ENCODE data around the gene NCAM2.

Gene NCAM2

DNA sequence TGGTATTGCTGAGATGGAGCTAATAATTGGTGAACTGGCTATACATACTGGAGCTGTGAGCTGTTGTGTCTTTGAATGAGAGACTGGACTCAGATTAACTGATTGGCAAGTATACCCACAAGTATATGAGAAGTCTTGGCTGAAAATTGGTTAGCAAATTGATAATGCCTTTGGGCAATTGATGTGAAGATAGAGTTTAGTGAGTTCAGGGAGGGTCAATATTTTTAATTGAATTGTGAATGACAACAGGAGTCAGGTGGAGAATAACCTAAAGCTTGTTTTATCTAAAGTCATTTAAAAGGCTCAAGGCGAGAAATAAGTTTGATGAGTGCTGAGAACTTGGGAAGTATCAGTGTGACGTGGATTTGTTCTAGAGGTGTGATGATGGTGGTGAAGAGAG, 27.5 kb downstream of the NCAM2 start:
- DNase-seq (ENCODE audit: low spot score) (no peak), FAIRE-seq (no peak)

DNA sequence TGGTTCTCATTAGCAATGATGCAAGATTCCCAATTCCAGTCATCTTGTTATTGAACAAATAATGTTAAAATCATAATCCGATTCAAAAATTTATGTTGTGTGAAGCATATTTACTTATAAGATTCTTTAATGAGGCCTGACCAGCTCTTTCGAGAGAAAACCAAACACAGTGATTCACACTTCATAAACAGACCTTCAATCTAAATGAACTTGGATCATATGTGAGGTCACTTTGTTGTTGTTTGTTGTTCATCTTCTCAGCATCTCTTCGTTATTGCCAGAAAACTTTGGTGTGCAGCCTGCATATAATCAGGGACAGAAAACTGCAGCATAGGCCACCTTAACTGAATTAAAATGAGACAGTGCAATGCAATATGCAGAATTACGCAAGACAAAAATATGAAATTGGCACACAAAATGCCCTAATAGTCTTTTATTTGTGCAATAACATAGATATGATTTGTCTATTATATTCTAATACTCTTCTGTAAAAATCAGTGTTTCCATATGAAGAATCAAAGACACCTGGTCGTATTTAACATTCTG, 30.1 kb downstream of the NCAM2 start:
- no peak for FAIRE-seq
- no peak for DNase-seq (ENCODE audit: low spot score)

DNA sequence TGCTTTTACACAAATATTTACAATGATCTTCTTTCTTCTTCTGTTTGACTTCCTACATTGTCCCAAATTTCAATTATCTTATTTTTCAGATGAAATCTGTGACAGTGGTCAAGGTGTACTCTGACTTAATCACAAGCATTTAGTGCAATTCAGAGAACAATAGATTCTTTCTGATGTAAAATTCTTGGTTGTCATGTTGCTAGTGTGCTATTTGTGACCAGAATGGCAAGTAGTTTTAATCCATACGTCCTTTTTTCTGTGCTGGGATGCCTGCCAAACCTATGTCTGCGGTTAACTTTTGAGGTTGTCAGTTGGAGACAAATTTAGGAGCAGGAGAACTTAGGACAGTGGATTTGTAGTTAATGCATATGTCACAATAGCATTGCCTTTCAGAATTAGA, 31.0 kb downstream of the NCAM2 start:
- no peak for DNase-seq (ENCODE audit: low spot score)
- FAIRE-seq = no peak

DNA sequence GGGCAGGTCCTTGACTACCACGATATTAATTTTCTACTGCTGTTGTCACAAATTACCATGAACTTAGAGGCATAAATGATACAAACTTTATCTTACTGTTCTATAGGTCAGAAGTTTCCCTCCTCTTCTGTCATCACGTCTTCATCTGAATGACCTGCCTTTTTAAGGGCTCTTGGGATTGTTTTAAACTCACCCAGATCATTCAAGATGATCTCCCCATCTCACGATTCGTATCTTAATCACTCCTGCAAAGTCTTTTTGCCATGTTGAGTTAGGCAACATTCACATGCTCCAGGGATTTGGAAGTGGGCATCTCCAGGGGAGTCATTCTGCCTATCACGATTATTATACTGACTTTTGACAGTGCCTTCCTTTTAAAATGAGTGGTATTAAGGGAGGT, 32.1 kb downstream of the NCAM2 start:
- FAIRE-seq = no peak
- no peak for DNase-seq (ENCODE audit: low spot score)

DNA sequence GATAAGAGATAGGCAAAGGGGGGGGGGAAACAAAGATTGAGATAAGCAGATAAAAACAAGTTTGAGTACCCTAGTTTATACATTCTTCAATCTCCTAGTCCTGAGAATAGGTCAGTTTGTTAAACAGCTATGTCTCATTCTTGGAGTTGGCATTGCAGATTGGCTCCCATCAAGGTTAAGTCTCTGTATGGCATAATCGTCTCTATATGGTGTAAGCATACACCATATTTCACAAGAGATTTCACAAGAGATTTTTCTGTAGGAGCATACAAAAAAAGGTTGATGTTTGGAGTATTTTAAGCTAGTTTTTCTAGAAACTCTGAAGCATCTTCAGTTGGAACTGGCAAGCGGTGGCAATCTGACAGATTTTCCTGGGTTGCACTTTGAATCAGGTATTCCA, 35.8 kb downstream of the NCAM2 start:
- no peak for FAIRE-seq
- DNase-seq (ENCODE audit: low spot score) = no peak

DNA sequence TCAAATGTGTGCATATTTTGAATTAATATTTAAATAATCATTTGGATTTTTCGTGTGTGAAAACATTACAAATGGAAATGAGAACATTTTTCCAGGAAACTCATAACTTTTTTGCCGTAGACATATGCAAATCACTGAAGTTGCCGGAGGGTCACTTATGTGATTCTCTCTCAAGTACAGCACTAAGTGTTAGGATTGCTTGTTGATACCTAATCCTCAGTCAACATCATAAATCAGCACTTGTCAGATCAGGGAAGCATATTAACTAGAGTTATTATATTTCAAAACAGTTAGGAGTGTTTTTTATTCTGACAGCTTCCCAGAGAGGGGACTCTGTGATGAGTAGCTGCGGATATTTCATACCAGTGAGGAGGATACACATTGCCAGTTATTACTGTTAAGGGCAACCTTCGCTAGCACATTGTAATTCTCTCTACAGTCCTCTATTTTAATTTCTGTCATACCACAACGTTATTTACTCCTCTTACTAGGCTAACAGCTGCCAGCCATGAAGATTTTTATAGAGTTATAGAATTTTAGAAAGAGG, 41.5 kb downstream of the NCAM2 start:
- FAIRE-seq = no peak
- DNase-seq (ENCODE audit: low spot score) = no peak

DNA sequence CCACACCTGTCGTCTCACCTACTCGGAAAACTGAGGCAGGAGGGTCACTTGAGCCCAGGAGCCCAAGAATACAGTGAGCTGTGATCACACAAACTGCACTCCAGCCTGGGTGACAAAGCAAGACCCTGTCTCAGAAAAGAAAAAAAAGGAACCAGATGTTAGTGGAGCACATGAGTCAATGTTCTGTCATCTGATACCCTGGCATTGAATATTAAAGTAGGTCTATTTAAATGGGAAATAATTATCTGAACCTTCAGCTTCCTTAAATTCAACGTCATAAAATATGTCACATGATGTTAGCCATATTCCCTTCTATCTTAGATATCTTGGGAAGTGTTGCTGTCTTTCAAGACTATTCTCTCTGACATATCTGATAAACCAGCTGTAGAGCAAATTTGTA, 47.3 kb downstream of the NCAM2 start:
- DNase-seq (ENCODE audit: low spot score) (no peak), FAIRE-seq (no peak)

DNA sequence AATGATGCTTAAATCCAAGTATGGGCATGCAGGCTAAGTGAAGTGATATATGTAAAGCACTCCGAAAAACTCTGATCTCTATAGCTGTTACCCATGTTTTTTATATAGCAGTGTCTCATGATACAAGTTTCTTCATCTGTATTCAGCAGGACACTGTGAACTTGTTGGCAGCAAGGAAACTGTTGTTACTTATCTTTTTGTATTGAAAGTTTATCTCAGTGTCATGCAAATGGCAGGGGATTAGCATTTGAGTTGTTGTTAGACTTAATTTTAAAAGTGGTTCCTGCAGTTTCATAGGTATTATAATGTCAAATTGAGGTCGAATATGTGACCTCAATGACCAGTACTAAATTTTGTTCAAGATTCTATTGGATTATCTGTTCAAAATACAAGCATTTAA, 47.9 kb downstream of the NCAM2 start:
- no peak for DNase-seq (ENCODE audit: low spot score)

DNA sequence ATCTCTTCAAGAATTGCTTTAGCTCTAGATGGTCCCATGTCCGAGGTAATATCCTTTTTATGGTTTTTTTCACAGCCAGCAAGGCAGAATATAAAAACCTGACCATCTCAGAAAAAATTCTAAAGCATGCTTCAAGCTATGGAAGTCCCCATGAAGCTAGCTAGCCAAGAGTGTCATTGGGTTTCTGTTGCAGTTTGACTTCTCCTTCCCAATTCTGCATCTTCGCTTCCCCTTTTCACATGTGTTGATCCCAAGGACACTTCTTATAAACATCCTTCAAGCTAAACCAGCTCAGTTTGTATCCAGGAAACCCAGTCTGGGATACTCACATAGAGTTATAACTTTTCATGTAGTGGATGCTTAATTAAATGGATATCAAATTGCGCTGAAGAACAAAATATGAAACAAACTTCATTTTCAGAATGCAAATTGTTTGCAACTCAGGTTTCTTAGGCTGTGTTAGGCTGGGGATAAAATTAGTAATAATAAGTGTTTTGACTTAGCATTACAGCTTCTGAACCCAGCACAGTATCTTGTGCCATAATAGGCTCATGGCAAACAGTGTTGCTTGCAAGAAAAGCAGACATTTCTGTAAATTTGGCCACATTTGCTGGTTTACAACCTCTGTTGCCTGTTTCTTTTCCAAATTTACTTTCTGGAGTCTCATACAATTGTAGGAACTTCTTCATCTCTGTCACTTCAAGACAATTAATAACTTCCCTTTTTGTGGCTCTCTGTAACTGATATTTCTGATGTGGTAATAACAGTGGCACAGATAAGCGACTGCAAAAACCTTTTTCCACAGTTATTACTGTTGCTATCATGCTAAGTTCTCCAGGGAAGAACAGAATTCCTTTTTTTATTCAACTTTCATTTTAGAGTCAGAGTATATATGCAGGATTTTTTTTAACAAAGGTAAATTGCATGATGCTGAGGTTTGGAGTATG, 53.2 kb downstream of the NCAM2 start:
- DNase-seq (ENCODE audit: low spot score) (no peak), FAIRE-seq (no peak)

More for the DNA sequence above, 47.9 kb downstream of the NCAM2 start:
- no peak for FAIRE-seq

DNA sequence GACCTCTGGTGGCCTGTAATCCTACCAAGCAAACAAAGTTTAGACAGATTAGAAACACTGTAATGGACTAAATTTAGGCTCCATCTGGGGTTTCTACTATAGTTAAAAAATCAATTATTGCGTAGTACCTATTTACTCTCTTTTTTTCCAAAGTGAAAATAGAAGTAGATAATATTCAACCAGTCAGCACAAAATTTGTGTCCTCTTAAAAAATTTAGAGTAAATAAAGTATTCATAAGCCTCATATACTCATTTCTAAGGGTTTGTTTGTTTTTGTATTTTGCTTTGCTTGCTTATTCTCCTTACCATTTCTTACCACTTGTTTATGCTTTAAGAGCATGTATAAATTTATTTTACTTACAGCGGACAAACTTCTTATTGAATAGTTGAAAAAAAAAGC, 54.5 kb downstream of the NCAM2 start:
- FAIRE-seq (no peak), DNase-seq (ENCODE audit: low spot score) (no peak)

DNA sequence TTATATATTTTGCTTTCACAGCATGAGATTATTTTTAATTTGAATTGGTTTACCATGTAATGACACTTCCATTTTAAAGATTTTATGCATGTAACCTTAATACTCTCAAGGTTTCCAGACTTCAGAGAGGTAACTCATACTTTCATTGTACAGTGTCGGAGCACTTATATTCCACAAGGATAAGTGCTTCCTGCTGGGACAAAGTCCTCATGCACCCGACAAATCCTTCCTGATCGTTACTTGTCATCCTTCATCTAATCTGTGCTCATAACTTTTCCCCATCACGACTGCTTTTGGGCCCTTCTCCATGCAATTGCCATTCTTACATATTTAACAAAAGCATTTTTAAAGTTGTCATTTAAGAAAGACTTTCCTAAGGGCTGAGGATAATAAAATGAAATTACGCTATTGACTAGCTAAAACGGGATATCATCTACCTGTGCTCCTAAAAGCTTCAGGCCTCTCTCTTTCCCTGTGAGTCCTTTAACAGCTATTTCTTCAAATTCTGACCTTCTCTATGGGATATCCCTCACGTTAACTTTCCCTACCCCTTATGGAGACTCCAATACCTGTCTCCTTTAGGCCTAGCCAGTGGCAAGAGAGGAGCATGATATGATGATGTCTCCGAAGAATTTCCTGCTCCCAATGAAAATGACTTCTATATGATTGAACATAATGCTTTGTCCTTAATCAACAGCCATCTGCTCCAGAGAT, 59.3 kb downstream of the NCAM2 start:
- FAIRE-seq (no peak), DNase-seq (ENCODE audit: low spot score) (no peak)

DNA sequence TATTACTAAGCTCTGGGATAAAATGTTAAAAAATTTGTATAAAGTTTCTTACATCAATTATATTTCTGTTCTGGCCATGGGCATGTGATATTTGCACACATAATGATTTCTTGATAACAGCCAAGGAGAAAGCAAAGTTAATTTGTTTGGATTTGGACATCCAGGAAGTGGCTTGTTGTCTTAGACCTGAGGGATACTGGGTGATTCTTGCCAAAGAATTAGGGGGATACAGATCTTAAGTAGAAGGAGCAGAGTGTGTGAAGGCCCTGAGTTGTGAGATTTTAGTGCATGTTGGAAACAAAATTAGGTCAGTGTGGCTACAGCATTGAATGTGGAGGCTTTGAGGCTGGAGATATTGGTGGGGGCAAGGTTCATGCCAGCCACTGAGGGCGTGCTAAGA, 65.6 kb downstream of the NCAM2 start:
- DNase-seq (ENCODE audit: low spot score) (no peak), FAIRE-seq (no peak)

DNA sequence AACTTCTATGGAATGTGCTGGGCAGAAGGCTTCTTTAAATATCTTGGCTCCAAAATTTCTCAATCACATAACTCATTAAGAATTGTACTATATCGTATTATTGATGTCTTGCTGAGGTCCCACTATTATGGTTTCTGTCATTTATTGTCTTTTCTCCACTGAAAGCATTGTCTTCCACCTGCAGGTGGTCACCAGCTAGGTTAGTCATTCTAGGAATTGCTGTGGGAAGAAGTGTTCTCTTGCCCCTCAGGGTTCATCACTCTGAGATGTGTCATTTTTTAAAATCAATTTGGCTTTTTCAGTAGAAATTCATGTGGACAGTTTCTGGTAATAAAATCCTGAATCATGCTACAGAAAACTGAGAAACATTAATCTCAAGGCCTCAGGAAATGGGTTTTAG, 66.1 kb downstream of the NCAM2 start:
- FAIRE-seq = no peak

DNA sequence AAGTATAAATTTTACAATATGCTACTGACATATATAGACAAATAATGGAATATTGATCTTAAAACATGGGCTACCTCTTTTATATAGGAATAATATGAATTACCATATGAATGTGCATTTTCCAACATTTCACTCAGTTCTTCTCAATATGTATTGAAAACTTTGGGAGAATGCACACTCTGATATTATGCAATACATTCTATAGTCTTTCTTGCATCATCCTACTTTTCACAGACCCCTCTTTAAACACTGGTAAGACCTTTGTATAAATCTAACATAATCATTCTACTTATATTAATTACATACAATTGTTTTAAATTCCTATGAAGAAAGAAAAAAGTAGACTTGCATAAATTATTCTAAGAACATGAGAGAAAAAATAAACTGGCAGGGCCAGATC, 69.2 kb downstream of the NCAM2 start:
- FAIRE-seq (no peak), DNase-seq (ENCODE audit: low spot score) (no peak)

More for the DNA sequence above, 66.1 kb downstream of the NCAM2 start:
- no peak for DNase-seq (ENCODE audit: low spot score)

DNA sequence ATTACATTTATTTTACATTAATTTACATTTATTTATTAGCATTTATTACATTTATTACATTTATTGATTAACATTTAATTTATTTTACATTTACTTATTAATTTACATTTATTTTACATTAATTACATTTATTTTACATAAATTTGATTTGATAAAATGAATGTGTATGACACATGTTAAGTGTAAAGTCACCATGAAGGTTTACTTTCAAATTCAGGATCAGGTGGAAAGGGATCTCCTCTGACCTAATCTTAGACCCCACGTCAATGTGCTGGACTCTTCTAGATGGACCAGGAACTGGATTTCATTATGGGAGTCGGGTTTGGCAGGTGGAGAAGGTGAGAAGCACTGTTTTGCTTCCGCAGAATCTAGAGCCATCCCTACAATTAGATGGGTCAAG, 76.1 kb downstream of the NCAM2 start:
- DNase-seq (ENCODE audit: low spot score) (no peak), FAIRE-seq (no peak)

DNA sequence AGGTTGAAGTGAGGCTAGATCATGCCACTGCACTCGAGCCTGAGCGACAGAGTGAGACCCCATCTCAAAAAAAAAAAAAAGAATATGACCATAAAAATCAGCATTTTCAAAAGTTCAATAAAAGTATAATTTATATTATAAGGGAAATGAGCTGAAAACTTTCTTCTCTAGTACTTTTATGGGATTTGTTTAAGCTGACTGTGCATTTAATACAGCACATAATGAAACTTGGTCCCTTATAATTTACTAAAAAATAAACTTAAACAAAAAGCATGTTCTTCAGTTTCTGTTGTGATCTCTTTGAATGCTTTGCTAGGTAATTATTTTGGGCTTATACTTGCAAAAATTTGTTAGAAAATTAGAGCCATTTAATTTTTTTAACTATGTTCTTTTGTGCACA, 77.8 kb downstream of the NCAM2 start:
- no peak for DNase-seq (ENCODE audit: low spot score)
- FAIRE-seq = no peak

DNA sequence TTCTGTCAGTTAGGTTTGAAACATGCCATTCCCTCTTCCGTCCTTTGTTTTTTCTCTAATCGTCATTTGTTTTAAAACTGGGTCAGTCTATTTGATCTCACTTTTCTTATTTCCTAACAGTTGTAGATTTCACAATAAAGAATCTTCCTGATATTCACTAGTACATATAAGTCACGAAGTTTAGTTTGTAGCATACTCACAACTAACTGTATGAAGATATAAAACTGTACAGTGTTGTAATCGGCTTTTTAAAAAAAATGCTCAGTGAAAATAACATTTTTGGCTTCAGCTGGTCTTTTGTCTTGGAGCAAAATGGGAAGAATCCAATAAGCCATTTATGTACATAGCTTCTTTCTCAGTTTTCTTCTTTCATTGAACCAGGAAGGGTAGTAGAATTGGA, 78.3 kb downstream of the NCAM2 start:
- DNase-seq (ENCODE audit: low spot score) = no peak
- FAIRE-seq = no peak

DNA sequence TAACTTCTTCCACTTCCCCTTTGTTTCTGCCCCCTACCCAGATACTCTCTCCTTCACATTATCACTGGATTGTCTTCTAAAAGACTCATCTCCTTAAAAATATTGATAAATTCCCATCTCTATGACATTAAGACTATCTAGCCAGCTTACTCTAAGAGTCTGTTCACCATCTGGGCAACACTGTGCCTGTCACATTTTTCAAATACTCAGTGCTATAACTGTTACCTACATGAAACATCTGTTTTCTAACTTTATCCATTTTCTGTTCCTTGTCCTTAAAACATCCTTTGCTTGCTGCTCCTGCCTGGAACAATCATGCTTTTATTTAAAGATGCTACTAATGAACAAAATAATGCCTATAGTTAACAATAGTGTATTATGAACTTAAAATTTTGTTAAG, 81.4 kb downstream of the NCAM2 start:
- FAIRE-seq (no peak), DNase-seq (ENCODE audit: low spot score) (no peak)

DNA sequence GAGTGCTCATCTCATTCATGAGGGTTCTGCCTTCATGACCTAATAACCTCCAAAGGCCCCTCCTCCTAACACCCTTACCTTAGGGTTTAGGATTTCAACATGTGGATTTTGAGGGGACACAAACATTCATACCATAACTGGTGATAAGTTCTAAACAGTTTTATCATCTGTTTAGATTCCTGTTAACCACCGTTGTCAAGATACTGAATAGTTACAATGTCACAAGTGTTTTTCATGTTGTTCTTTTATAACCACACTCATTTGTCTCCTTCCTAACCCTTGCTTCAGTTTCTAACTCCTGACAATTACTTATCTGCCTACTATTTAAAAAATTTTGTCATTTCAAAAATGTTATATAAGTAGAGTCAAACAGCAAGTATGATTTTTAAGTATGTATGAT, 86.0 kb downstream of the NCAM2 start:
- FAIRE-seq (no peak), DNase-seq (ENCODE audit: low spot score) (no peak)

DNA sequence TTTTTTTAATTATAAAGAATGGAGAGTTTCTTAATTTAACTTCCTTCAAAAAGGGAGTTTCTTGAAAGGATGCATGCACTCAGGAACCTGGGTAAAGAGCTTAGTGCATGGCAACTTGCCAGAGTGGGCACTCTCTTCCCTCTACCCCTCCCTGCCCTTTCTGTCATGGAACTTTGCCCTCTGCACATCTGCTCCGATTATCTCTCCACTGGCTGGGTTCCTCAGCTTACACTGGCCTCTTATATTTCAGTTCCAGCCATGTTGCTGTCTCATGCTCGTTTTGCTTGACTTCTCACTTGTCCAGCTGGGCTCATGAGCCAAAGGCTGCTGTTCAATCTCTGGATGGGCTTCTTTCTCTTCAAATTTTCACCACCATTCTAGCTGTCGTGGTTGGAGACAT, 87.0 kb downstream of the NCAM2 start:
- FAIRE-seq = no peak
- DNase-seq (ENCODE audit: low spot score) = no peak

DNA sequence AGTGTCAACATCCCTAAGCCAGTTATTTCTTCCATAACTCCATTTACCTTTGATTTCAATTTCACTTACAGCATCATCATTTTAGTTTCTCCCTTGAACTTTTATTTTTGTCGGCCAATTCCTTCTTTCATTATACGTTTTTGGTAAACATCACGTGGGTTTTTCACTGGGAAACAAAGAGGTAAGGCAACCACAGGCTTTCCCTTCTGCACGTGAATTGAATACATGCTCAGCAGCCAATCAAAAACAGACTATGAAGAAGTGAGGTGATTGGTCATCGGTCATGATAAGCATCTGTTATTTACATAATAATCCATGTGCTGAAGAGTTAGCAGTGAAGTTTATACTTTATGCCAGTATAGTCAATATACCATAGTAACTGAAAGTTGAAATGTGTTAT, 98.7 kb downstream of the NCAM2 start:
- DNase-seq (ENCODE audit: low spot score) (no peak), FAIRE-seq (no peak)

DNA sequence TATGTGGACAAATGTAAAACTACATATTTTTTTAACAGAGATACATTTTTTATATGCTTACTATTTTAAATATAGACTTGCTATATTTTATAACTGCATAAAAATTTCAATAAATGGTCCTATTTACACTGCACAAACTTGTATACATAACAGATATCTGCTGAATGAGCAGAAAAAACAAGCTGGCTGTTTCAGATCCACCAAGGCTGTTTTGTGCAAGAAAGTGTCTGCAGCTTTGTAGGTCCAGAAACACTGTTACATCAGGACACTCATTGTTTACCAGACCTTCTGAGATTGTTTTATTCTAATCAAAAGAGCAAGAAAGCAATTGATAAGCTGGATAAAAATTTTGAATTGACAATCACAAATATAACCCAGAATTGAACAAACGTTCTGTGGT, 99.3 kb downstream of the NCAM2 start:
- FAIRE-seq = no peak

More for the DNA sequence above, 99.3 kb downstream of the NCAM2 start:
- no peak for DNase-seq (ENCODE audit: low spot score)
